ENCODE measurements around the gene DPH7.

Gene DPH7

GRCh38 chr9:137580209-137580953 lies 1.7 kb upstream of the DPH7 start:
- TF ChIP-seq ISL1 (CRISPR knock-in tag; IDR thresholded peaks at IDR 0.05) (no peak), ZFP3 (CRISPR knock-in tag; IDR thresholded peaks at IDR 0.05) (no peak), ARNTL (CRISPR knock-in tag; IDR thresholded peaks at IDR 0.05; ENCODE audit: borderline replicate concordance, low read depth) (no peak)
- ATAC-seq, result no peak

DNA sequence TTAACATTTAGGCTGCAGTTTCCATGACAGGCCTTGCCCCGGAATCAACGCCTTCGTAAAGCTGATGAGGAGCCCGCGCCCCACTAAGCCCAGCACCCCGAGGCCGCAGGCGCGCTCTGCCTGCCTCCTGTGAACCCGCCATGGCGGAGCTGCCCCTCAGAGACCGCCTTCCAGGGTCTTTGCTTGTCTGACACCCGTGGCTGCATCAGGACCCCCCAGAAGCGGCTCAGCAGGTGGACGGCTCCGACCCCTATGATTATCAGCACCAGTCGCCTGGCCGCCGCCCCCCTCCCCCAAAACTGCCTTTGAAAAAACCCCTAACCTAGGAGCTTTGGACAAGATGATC lies 507 bp upstream of the DPH7 start:
- TF ChIP-seq ZNF565 (CRISPR knock-in tag; conservative IDR thresholded peaks at IDR 0.05; ENCODE audit: low read depth), result no peak
- TF ChIP-seq GLIS3 (CRISPR knock-in tag; IDR thresholded peaks at IDR 0.05), result no peak
- no peak for TF ChIP-seq CSRNP3 (CRISPR knock-in tag; IDR thresholded peaks at IDR 0.05)
- no peak for TF ChIP-seq RARB (CRISPR knock-in tag; IDR thresholded peaks at IDR 0.05)
- no peak for TF ChIP-seq SNAI2 (CRISPR knock-in tag; IDR thresholded peaks at IDR 0.05)
- TF ChIP-seq, protein P1, sequence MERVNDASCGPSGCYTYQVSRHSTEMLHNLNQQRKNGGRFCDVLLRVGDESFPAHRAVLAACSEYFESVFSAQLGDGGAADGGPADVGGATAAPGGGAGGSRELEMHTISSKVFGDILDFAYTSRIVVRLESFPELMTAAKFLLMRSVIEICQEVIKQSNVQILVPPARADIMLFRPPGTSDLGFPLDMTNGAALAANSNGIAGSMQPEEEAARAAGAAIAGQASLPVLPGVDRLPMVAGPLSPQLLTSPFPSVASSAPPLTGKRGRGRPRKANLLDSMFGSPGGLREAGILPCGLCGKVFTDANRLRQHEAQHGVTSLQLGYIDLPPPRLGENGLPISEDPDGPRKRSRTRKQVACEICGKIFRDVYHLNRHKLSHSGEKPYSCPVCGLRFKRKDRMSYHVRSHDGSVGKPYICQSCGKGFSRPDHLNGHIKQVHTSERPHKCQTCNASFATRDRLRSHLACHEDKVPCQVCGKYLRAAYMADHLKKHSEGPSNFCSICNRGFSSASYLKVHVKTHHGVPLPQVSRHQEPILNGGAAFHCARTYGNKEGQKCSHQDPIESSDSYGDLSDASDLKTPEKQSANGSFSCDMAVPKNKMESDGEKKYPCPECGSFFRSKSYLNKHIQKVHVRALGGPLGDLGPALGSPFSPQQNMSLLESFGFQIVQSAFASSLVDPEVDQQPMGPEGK (CRISPR knock-in tag; IDR thresholded peaks at IDR 0.05; ENCODE audit: borderline replicate concordance), result no peak
- TF ChIP-seq TCF4 (CRISPR knock-in tag; IDR thresholded peaks at IDR 0.05; ENCODE audit: borderline replicate concordance), result no peak
- no peak for TF ChIP-seq CREB5 (CRISPR knock-in tag; IDR thresholded peaks at IDR 0.05; ENCODE audit: low read depth)
- no peak for TF ChIP-seq CSDC2 (CRISPR knock-in tag; IDR thresholded peaks at IDR 0.05)
- TF ChIP-seq ZFP3 (CRISPR knock-in tag; IDR thresholded peaks at IDR 0.05), result no peak
- no peak for TF ChIP-seq ZNF8 (CRISPR knock-in tag; IDR thresholded peaks at IDR 0.05)
- no peak for TF ChIP-seq ESRRG (CRISPR knock-in tag; IDR thresholded peaks at IDR 0.05)
- no peak for ATAC-seq

DNA sequence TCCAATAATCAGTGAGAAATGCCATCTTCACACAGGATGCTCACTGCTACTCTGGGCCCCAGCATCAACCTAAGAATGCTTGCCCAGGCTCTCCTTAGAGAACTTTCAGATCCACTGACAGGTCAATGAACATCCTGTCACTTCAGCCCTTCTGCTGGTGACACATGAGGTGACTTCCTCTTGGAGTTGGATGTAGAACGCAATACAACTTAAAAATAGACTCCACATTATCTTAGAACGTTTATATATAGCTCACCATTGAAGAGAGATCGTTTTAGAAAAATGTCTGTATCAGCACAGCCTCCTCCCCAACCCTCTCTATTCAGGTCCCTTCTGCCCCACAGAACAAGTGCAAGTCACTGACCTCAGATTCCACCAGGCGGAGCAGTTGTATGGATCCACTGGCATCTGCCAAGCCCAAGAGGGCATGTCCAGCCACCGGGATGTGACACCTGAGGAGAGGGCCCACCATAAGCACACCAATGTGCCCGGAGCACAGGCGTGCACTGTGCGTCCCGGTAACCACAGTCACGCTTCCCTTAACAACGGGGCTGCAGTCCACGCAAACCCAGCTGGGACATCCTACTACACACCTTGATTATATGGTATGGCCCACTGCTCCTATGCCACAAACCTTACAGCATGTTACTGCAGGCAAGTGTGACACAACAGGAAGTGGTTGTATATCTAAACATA lies 2.9 kb downstream of the DPH7 start:
- no peak for ATAC-seq
- TF ChIP-seq BACH2 (CRISPR knock-in tag; IDR thresholded peaks at IDR 0.05; ENCODE audit: borderline replicate concordance) (no peak), ZNF8 (CRISPR knock-in tag; IDR thresholded peaks at IDR 0.05) (no peak), CSDC2 (CRISPR knock-in tag; IDR thresholded peaks at IDR 0.05) (no peak), PPARA (CRISPR knock-in tag; IDR thresholded peaks at IDR 0.05; ENCODE audit: borderline replicate concordance) (no peak), ZC3H10 (CRISPR knock-in tag; IDR thresholded peaks at IDR 0.05) (no peak), CSRNP3 (CRISPR knock-in tag; IDR thresholded peaks at IDR 0.05) (no peak), ZFP3 (CRISPR knock-in tag; IDR thresholded peaks at IDR 0.05) (no peak), OSR1 (CRISPR knock-in tag; IDR thresholded peaks at IDR 0.05) (no peak), CREB5 (CRISPR knock-in tag; IDR thresholded peaks at IDR 0.05; ENCODE audit: low read depth) (no peak), GLIS3 (CRISPR knock-in tag; IDR thresholded peaks at IDR 0.05) (no peak), ESRRG (CRISPR knock-in tag; IDR thresholded peaks at IDR 0.05) (no peak)

DNA sequence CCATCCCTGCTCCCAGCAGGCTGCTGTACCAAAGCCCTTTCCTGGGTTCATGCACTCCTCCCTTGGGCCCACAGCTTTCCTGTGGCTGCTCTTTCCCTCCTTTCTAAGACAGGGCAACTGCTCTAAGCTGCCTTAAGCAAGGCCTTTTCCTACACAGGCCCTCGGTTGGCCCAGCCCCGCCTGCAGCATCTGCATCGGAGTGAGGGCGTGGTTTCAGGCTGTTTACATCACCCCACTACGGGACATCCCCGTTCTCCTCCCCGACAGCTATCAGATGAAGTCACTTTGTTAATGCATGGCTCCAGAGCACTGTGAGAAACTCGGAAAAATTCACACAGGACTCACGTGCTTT lies 3.4 kb downstream of the DPH7 start:
- ATAC-seq, result no peak
- no peak for TF ChIP-seq ZNF565 (CRISPR knock-in tag; conservative IDR thresholded peaks at IDR 0.05; ENCODE audit: low read depth)
- TF ChIP-seq, protein P1 (CRISPR knock-in tag; IDR thresholded peaks at IDR 0.05; ENCODE audit: borderline replicate concordance), result no peak
- TF ChIP-seq CSRNP3 (CRISPR knock-in tag; IDR thresholded peaks at IDR 0.05), result no peak
- no peak for TF ChIP-seq ZFP3 (CRISPR knock-in tag; IDR thresholded peaks at IDR 0.05)
- no peak for TF ChIP-seq BACH2 (CRISPR knock-in tag; IDR thresholded peaks at IDR 0.05; ENCODE audit: borderline replicate concordance)
- no peak for TF ChIP-seq CREB5 (CRISPR knock-in tag; IDR thresholded peaks at IDR 0.05; ENCODE audit: low read depth)
